Heart left ventricle (tissue), 16 donors: ENCODE data around the gene KIF26B. TPM values are rescaled to one million over a fixed set of nuclear protein-coding genes. Genes with fewer than 3 reads are reported as not detected.

Experiments
- ATAC-seq, 4 donors: fragments of 200-7000 bp; cut with Tn5 transposase; one replicate each; pipeline ENCODE4 v1.9.1; 2020 to 2022; ENCODE audit warnings: moderate library complexity in 4 of 4, mild to moderate bottlenecking in 3 of 4, moderate number of reproducible peaks in 1 of 4
- DNase-seq, 5 donors: peaks; one replicate each; pipeline ENCODE4 v3.0.0-alpha.2; 2020
- H3K27ac ChIP-seq, 12 donors: fragments of 200-600 bp; sonication (generic) in 4 of 12; one replicate each; pipeline versions ENCODE4 v1.5.0 to v1.8.0; 2016 to 2022; ENCODE audit warnings: mild to moderate bottlenecking in 2 of 12
- H3K27me3 ChIP-seq, 9 donors: fragments of 200-600 bp; sonication (generic) in 2 of 9; one replicate each; pipeline versions ENCODE4 v1.5.1 to v1.8.0; 2016 to 2022; ENCODE audit warnings: mild to moderate bottlenecking in 3 of 9
- H3K36me3 ChIP-seq, 9 donors: fragments of 200-600 bp; sonication (generic) in 2 of 9; one replicate each; pipeline versions ENCODE4 v1.5.0 to v1.8.0; 2018 to 2022; ENCODE audit warnings: mild to moderate bottlenecking in 2 of 9
- H3K4me1 ChIP-seq, 12 donors: fragments of 200-600 bp; sonication (generic) in 4 of 12; one replicate each; pipeline versions ENCODE4 v1.5.0 to v1.8.0; 2016 to 2022; ENCODE audit warnings: mild to moderate bottlenecking in 3 of 12
- H3K4me3 ChIP-seq, 12 donors: fragments of 200-600 bp; sonication (generic) in 4 of 12; one replicate each; pipeline versions ENCODE4 v1.5.0 to v1.8.0; 2017 to 2022; ENCODE audit warnings: mild to moderate bottlenecking in 9 of 12, moderate library complexity in 4 of 12
- H3K9me3 ChIP-seq, 12 donors: fragments of 200-600 bp; sonication (generic) in 4 of 12; one replicate each; pipeline versions ENCODE4 v1.5.0 to v1.8.0; 2016 to 2022; ENCODE audit warnings: mild to moderate bottlenecking in 1 of 12
- POLR2A ChIP-seq, 2 donors: fragments of 450-650 bp; IDR thresholded peaks; one replicate each; pipeline ENCODE4 v1.6.1; 2017; ENCODE audit warnings: antibody characterized with exemption in 2 of 2, mild to moderate bottlenecking in 2 of 2, moderate library complexity in 2 of 2
- WGBS, 4 donors: extraction: QIAGEN DNeasy Blood & Tissue Kit in 2 of 4; methylation state at CpG; one replicate each; pipeline versions ENCODE4 v1.1.5 to v1.1.7; 2013 to 2018; 5-methylcytosine and 5-hydroxymethylcytosine counted together
- intact Hi-C, 10 donors: fragments of 100-400 bp; cut with DNase I; formaldehyde crosslinking; loops; one replicate each; pipeline versions ENCODE4 v1.11.1 to v1.14.2; 2022
- polyA plus RNA-seq, 2 donors: library from polyadenylated mRNA; stranded (reverse); fragments of 200-250 nt; gene quantifications; one replicate each; pipeline ENCODE4 v1.2.3, GENCODE V29; 2013
- total RNA-seq, 9 donors: library from RNA; depleted of rRNA in 2 of 9; stranded (reverse); fragments of >200 nt in 2 of 9; fragmentation: NEBNext Ultra II Directional in 3 of 9; extraction: Animal tissue kit (Norgen Biotek cat#: 25700) in 3 of 9; gene quantifications; one replicate each; pipeline versions ENCODE4 v1.1.0 to v1.2.4, GENCODE V29; 2016 to 2023
- TF ChIP-seq, protein P1 (sequence below), 12 donors: fragments of 200-600 bp; sonication (generic) in 4 of 12; IDR thresholded peaks; one replicate each; pipeline versions ENCODE4 v1.5.0 to v1.8.0; 2018 to 2022; ENCODE audit warnings: antibody characterized with exemption in 12 of 12, mild to moderate bottlenecking in 5 of 12
- donor health status: ischemic (EF 13 %, LVEDD 7.1; RV severe dilation, severe dysfunction).
- donor health status: healthy with polysubstance abuse.
- donor health status: DM: no; HTN: yes; CAD: no.
- donor health status: DM: no; HTN: no; CAD: no.
- donor health status: ischemic (EF 25% LVEDD 6.9; RV normal size, moderate dysfunction).
- donor health status: ischemic (EF 25% LVEDD 5.7; RV mildly dilated, moderate dysfunction).
- donor health status: healthy.
- donor health status: DM: yes; HTN: yes; CAD: no.
- donor health status: ischemic (EF 35%, LVEDD 5.7; RV mildly dilated, moderate dysfunction).
- donor health status: nonischemic (EF 11% LVEDD 7.7; RV severe dilation, severe dysfunction).
- donor health status: DM: yes; HTN: yes; CAD: no.
- donor health status: PGD.
- donor health status: ischemic (EF 29% LVEDD 5.4; RV normal size, mild dysfunction).
- donor health status: nonischemic (EF 23%, LVEDD 6.1; RV moderate dilation, normal function).

The KIF26B gene
- total and polyA plus RNA-seq, 11 donors, result 1.2 to 7.0 (median 2.3) TPM

DNA sequence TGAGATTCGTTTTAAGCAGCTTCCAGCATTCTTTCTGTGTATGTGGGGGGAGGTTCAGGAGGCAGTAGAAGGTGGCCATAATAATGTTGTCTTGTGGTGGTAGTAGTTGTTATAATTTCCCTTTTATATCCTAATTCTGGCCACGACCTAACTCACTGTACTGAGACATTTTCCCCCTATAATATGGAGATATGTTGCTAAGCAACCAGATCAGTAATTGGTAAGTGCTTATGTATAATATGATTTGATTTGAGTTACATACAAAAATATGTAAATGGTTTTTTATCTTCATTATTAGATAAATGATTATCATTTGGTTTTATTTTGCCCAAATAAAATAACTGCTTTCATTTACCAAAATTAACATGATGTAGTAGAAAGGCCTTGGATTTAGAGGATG lies 376.2 kb downstream of the KIF26B start:
- intact Hi-C loops, result no loop called here
- TF ChIP-seq, protein P1, sequence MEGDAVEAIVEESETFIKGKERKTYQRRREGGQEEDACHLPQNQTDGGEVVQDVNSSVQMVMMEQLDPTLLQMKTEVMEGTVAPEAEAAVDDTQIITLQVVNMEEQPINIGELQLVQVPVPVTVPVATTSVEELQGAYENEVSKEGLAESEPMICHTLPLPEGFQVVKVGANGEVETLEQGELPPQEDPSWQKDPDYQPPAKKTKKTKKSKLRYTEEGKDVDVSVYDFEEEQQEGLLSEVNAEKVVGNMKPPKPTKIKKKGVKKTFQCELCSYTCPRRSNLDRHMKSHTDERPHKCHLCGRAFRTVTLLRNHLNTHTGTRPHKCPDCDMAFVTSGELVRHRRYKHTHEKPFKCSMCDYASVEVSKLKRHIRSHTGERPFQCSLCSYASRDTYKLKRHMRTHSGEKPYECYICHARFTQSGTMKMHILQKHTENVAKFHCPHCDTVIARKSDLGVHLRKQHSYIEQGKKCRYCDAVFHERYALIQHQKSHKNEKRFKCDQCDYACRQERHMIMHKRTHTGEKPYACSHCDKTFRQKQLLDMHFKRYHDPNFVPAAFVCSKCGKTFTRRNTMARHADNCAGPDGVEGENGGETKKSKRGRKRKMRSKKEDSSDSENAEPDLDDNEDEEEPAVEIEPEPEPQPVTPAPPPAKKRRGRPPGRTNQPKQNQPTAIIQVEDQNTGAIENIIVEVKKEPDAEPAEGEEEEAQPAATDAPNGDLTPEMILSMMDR (IDR thresholded peaks at IDR 0.05), result no peak
- no peak for TF ChIP-seq POLR2A (IDR thresholded peaks at IDR 0.05)
- DNase-seq (no peak), ATAC-seq (no peak)
- no peak overlapping the region for H3K27ac ChIP-seq
- 78 to 82% (median 79%) methylated on average over 2 of the region's 2 CpGs for WGBS, 4 donors
- no peaks in the 10 kb centered on the region for H3K36me3 ChIP-seq
- H3K27me3 ChIP-seq, result no peaks in the 10 kb centered on the region
- H3K9me3 ChIP-seq, result no peaks in the 10 kb centered on the region
- no peaks in the 10 kb centered on the region for H3K4me1 ChIP-seq
- no peak overlapping the region for H3K4me3 ChIP-seq

DNA sequence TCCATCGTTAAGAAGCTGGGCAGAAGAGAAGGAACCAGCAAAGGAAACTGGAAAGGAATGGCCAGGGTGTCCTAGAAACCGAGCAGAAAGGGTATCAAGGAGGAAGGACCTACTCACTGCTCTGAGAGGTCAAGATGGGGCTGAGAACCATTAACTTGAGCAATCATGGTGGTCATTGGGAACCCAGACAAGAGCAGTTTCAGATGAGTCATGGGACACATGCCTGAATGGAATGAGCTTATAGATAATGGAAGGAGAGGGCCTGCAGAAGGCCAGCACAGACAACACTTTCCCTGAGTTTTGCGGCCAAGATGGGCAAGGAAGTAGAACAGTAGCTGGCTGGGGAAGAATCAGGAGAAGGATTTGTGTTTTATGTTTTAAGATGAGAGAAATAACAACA lies 383.2 kb downstream of the KIF26B start:
- intact Hi-C loops, result no loop called here
- 91 to 98% (median 95%) methylated on average over 3 of the region's 3 CpGs for WGBS, 4 donors
- DNase-seq (no peak), ATAC-seq (no peak)
- H3K4me1 ChIP-seq, result no peaks in the 10 kb centered on the region
- H3K9me3 ChIP-seq, result no peaks in the 10 kb centered on the region
- H3K4me3 ChIP-seq, result no peak overlapping the region
- no peak for TF ChIP-seq POLR2A (IDR thresholded peaks at IDR 0.05)
- TF ChIP-seq, protein P1 (IDR thresholded peaks at IDR 0.05), result no peak
- no peaks in the 10 kb centered on the region for H3K27me3 ChIP-seq
- no peak overlapping the region for H3K27ac ChIP-seq
- H3K36me3 ChIP-seq, result no peaks in the 10 kb centered on the region

DNA sequence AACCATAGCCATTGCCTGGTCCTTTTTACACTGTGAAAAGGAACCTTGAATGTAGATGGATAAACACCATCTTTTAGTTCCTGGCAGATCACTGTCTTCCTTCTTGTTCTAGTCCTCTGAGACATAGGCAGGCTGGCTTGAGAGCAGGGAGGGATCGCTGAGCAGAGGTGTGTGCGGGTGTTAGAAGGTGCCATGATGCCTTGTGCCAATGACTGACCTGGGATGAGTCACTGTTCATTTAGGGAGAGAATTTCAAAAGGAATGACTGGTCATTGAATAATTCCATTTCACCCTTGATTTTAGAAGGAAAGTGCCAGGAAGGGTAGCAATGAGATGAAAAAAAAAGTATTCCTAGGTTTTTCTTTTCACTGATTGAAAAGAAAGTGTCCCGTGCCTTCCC lies 383.9 kb downstream of the KIF26B start:
- no peaks in the 10 kb centered on the region for H3K9me3 ChIP-seq
- intact Hi-C loops, result no loop called here
- H3K36me3 ChIP-seq, result no peaks in the 10 kb centered on the region
- no peak for ATAC-seq
- no peak overlapping the region for H3K4me3 ChIP-seq
- H3K27ac ChIP-seq, result no peak overlapping the region
- H3K27me3 ChIP-seq, result no peaks in the 10 kb centered on the region
- TF ChIP-seq, protein P1 (IDR thresholded peaks at IDR 0.05), result no peak
- no peaks in the 10 kb centered on the region for H3K4me1 ChIP-seq
- DNase-seq, result no peak
- WGBS, 4 donors, result 92 to 96% (median 95%) methylated on average over 3 of the region's 3 CpGs

DNA sequence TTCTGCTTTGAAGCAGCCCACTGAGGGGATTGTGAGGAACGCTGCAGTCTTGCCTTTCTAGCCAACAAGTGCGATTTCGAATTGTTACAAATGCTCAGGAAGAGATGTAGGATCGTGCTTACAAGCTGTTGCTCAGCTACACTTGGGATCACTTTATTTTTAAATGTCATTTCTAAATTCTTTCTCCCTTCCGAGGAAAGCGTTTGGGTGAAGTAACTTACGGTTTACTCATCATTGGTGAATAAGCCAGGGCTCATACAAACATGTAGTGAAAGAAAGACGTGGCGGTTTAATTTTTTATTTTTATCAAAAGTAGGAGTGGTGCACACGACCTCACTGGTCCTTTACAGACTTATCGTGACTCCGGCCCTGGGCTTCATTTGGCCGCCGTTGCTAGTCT lies 386.6 kb downstream of the KIF26B start:
- no peaks in the 10 kb centered on the region for H3K9me3 ChIP-seq
- no peak overlapping the region for H3K27ac ChIP-seq
- no peaks in the 10 kb centered on the region for H3K27me3 ChIP-seq
- no peaks in the 10 kb centered on the region for H3K4me1 ChIP-seq
- H3K4me3 ChIP-seq, result no peak overlapping the region
- DNase-seq, result no peak
- WGBS, 4 donors, result 89 to 96% (median 93%) methylated on average over 14 of the region's 14 CpGs
- H3K36me3 ChIP-seq, result no peaks in the 10 kb centered on the region
- intact Hi-C loops, result no loop called here
- TF ChIP-seq POLR2A (IDR thresholded peaks at IDR 0.05), result no peak
- TF ChIP-seq, protein P1 (IDR thresholded peaks at IDR 0.05), result no peak
- ATAC-seq, result no peak
